WERI-Rb-1 (cell line): ENCODE data around the gene CHST12.
"Not testable (repeated sequence)": the region's sequence is repeated elsewhere in the genome, so short reads cannot be mapped to it uniquely, and the experiment has no call there.

ENCODE experiments used
- DNase-seq: peaks from one replicate; pipeline ENCODE4 v3.0.0-alpha.2; 2020
- H3K27ac ChIP-seq: fragments of 250-450 bp; sonication (Bioruptor Pico); 2 replicates; pipeline ENCODE4 v1.5.1; 2020; ENCODE audit warnings: mild to moderate bottlenecking, moderate library complexity
- H3K27me3 ChIP-seq: fragments of 250-450 bp; sonication (Bioruptor Pico); 2 replicates; pipeline ENCODE4 v1.5.1; 2021; ENCODE audit warnings: mild to moderate bottlenecking, low read depth, moderate library complexity; ENCODE audit not compliant: insufficient read depth, severe bottlenecking
- H3K36me3 ChIP-seq: fragments of 250-450 bp; sonication (Bioruptor Pico); 2 replicates; pipeline ENCODE4 v1.5.1; 2020; ENCODE audit warnings: mild to moderate bottlenecking, moderate library complexity
- H3K4me3 ChIP-seq: 2 replicates; pipeline ENCODE4 v1.5.1; 2011; ENCODE audit warnings: low read depth, mild to moderate bottlenecking, control low read depth, low read length
- H3K9me3 ChIP-seq: fragments of 250-450 bp; sonication (Bioruptor Pico); 2 replicates; pipeline ENCODE4 v1.5.1; 2021; ENCODE audit warnings: mild to moderate bottlenecking, moderate library complexity; ENCODE audit not compliant: severe bottlenecking
- CTCF ChIP-seq: IDR thresholded peaks from 2 replicates; pipeline ENCODE4 v1.5.1; 2011; ENCODE audit warnings: low read depth, mild to moderate bottlenecking, control low read depth, inconsistent platforms, low read length

Gene CHST12

GRCh38 chr7:2466675-2467074 is 63.3 kb downstream of the CHST12 start:
- no peaks in the 10 kb centered on the region for H3K36me3 ChIP-seq
- TF ChIP-seq CTCF: no peak
- DNase-seq: no peak
- H3K9me3 ChIP-seq: peaks cover 2% of the 10 kb centered on the region
- no peak overlapping the region for H3K27ac ChIP-seq
- H3K4me3 ChIP-seq: no peak overlapping the region
- H3K27me3 ChIP-seq: no peaks in the 10 kb centered on the region

GRCh38 chr7:2468227-2468626 is 64.8 kb downstream of the CHST12 start:
- Histone ChIP-seq H3K36me3 (no peaks in the 10 kb centered on the region), H3K27me3 (no peaks in the 10 kb centered on the region), H3K9me3 (peaks cover 2% of the 10 kb centered on the region), H3K27ac (no peak overlapping the region), H3K4me3 (no peak overlapping the region)
- DNase-seq: no peak
- no peak for TF ChIP-seq CTCF

- DNase-seq, H3K27me3 ChIP-seq, H3K9me3 ChIP-seq, H3K4me3 ChIP-seq, H3K36me3 ChIP-seq, H3K27ac ChIP-seq: not testable (repeated sequence)
Observed at GRCh38 chr7:2469460-2470203, 66.2 kb downstream of the CHST12 start.

GRCh38 chr7:2470204-2471021 is 67.0 kb downstream of the CHST12 start:
- Histone ChIP-seq H3K36me3 (no peaks in the 10 kb centered on the region), H3K27ac (no peak overlapping the region)
- no peak for TF ChIP-seq CTCF

GRCh38 chr7:2471022-2471329 is 67.6 kb downstream of the CHST12 start:
- H3K4me3 ChIP-seq: no peak overlapping the region
- H3K27ac ChIP-seq: no peak overlapping the region
- H3K9me3 ChIP-seq: no peaks in the 10 kb centered on the region
- no peaks in the 10 kb centered on the region for H3K36me3 ChIP-seq
- DNase-seq: no peak
- no peak for TF ChIP-seq CTCF
- no peaks in the 10 kb centered on the region for H3K27me3 ChIP-seq

More at GRCh38 chr7:2470204-2471021, 67.0 kb downstream of the CHST12 start:
- no peak for DNase-seq
- H3K4me3 ChIP-seq: no peak overlapping the region
- no peaks in the 10 kb centered on the region for H3K9me3 ChIP-seq
- no peaks in the 10 kb centered on the region for H3K27me3 ChIP-seq

GRCh38 chr7:2471396-2471795 is 68.0 kb downstream of the CHST12 start:
- H3K36me3 ChIP-seq: no peaks in the 10 kb centered on the region
- H3K27me3 ChIP-seq: no peaks in the 10 kb centered on the region
- no peak for TF ChIP-seq CTCF
- peak overlapping the region; percentile 16; the same call in 1 of the 2 replicates for H3K27ac ChIP-seq
- H3K4me3 ChIP-seq: no peak overlapping the region
- no peaks in the 10 kb centered on the region for H3K9me3 ChIP-seq
- DNase-seq: peak; percentile 55
